HG03060 (cell line): ENCODE measurements around the gene ASGR1.
"Not testable (repeated sequence)": the region's sequence is repeated elsewhere in the genome, so short reads cannot be mapped to it uniquely, and the experiment has no call there.

Experiments
- ATAC-seq: cut with Tn5 transposase; IDR thresholded peaks from one replicate; pipeline ENCODE4 v1.9.1; 2021; ENCODE audit warnings: low read depth, moderate number of reproducible peaks; ENCODE audit not compliant: unreplicated experiment

The ASGR1 gene

DNA sequence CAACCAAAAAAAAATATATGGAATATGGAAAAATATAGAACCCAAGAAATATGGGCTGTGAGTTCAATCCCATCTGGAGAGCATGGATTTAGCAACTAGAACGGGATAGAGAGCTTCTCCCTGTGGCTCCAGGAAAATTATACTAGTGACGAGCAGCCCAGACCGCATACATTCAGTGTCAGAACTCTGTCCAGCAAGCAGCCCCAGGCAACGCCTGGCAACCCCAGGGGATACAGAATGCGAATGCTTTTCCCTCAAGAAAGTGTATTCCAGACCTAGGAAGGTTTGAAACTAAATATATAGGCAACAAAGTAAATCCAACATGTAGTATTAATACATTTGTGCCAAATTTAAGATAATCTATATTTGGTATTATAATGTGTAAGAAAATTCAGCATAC is 51.0 kb downstream of the ASGR1 start:
- ATAC-seq, result no peak

- not testable (repeated sequence) for ATAC-seq
Observed at GRCh38 chr17:7127501-7127900, 51.7 kb downstream of the ASGR1 start.

DNA sequence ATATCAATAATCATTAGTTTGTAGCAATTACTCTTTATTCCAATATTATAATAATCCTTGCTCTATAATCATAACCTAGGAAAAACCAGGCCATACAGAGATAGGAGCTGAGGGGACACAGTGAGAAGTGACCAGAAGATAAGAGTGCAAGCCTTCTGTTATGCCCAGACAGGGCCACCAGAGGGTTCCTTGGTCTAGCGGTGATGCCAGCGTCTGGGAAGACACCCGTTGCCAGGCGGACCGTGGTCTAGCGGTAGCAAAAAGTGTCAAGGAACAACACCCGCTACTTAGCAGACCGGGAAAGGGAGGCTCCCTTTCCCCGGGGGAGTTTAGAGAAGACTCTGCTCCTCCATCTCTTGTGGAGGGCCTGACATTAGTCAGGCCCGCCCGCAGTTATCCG is 52.8 kb downstream of the ASGR1 start:
- ATAC-seq, result not testable (repeated sequence)

GRCh38 chr17:7124923-7125322 is 54.2 kb downstream of the ASGR1 start:
- no peak for ATAC-seq

GRCh38 chr17:7123844-7124243 is 55.3 kb downstream of the ASGR1 start:
- ATAC-seq, result no peak
